ENCODE data around the gene TAF4.

The TAF4 gene

DNA sequence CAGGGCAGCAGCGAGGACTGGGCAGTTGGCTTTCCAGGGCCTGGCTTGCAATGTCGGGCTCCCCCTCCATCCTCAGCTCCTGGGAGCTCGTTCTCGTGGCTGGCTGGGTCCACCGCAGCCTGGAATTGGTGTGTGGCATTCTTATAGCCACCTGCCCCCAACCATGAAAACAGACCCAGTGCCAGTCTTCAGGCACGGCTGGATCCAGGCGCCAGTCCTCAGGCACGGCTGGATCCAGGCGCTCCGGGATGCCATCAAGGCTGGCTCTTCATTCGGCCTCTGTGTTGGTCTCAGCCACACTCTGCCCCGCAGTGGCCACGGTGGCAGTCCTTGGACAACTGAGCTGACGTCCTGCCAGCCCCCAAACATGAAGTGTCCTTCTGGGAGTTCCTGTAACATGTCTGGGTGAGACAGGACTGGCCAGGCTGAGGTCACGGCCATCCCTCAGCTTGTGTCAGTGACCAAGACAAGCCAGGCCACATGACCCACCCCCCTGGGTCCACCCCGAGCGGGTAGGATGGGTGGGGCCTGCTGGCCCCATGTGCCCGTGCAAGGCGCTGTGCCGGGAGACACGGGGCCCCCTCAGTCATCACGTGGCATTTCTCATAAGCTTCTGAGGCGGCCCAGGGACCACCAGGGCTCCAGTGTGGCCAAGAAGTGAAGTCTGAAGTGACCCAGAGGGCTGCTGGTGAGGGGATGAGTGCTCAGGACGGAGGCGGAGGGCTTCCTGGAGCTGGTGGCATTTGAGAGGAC is 99.0 kb downstream of the TAF4 start:
- no peak for DNase-seq

DNA sequence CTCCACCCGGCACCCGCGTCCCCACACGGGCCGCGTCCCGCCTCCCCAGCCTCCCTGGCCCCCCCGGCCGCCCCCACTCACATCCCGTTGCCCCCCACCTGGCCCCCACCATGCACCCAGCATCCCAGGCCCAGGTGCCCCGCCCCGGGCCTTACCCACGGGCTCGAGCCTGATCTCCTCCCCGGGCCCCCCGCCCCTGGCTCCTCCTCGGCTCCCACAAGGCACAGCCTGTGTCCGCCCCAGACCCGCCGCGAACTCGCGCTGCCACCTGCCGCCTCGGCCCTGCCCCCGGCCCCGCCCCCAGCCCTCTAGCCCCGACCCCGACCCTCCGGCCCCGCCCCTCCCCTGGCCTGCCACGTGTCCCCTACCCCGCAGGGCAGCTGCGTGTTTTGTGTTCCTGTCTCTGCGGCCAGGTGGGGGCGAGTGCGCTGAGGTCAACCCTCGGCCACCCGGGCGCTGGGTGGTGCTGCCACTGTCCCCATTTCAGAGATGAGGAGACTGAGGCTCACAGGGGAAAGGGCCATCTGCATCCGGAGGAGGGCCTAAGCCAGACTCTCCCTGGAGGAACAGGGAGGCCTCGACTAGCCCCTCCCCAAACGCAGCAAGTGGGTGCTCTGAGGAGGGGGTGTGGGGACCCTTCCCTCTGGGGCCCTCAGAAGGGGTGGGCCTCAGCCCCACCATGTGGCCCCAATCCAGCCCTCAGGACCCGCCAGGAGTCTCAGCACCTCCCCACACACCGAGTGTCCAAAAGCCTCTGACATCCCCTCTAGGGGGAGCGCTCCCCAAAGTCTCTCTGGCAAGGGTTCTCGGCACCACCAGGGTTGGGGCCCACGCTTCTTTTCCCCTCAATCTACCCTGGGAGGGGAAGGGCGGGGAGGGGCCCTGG is 99.8 kb downstream of the TAF4 start:
- no peak for DNase-seq

DNA sequence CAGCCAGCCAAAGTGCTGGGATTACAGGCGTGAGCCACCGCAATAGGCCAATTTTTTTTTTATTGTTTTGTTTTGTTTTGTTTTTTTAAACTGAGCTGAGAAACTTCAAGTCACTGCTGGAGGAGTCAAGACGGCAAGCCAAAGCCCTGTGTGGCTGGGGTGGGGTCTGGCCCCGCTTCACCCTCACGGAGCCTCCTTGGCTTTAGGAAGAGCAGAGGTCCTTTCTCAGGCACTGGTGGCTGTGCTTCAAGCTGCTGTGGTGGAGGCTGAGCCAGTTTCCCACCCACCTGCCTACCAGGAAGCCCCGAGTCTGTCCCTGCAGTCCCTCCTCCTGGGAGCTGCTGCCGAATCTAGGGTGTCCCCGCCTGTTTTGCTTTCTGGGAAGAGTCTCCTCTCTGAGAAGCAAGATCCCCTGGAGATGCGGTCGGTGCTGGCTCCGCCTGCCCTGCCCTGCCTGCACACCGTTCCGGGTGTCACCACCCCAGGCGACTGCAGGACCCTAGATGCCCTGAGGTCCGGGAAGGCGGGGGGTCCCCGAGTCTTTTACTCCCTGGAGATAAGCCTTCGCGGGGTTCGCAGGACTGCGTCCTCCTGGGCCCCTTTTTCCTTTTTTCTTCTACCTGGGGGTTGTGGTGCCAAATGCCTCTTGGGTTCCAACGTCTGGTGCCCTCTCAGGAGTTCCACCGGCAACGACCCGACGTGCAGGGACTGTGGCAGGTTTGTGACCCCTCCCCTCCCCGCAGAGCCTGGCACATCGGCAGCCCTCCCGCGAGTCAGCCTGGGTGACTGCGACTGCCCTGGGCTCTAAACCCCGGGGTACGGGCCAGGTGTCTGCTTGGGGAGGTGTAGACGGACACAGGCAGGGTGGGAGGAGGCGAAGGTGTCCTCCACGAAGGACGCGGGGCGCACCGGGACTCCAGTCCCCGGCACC is 100.7 kb downstream of the TAF4 start:
- no peak for DNase-seq

DNA sequence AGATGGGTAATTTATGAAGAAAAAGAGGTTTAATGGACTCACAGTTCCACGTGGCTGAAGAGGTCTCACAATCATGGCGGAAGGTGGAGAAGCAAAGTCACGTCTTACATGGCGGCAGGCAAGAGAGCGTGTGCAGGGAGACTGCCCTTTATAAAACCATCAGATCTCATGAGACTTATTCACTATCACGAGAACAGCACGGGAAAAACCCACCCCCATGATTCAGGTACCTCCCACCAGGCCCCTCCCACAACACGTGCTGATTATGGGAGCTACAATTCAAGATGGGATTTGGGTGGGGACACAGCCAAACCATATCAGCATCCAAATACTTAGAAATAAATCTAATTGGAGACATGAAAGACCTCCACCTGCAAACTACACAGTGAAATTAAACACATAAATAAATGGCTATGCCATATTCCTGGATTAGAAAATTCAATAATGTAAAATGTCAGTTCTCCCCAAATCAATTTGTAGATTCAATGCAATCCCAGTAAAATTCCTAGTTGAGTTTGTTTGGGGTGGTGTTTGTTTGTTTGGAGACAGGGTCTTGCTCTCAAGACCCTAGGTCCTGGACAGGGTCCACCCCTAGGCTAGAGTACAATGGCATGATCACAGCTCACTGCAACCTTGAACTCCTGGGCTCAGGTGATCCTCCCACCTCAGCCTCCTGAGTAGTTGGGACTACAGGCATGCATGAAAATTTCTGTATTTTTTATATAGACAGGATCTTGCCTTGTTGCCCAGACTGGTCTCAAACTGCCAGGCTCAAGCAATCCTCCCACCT is 101.6 kb downstream of the TAF4 start:
- no peak for DNase-seq

DNA sequence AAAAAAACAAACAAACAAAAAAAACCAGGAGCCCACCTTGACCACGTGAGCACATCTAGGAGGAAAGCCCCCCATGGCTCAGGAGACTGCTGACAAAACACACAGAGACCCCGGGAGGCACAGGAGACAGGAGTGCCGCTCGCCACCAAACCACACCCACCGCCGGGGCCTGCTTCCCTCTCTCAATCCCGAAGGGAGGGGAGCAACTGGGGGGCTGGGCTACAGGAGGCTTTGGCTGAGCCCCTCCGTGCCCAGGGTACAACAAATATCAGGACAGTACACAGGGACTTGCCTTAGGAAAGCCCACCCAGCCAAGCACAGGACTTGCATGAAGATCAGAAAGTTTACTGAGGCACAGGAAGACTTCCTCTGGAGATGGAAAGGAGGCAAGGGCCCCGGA is 102.5 kb downstream of the TAF4 start:
- no peak for DNase-seq

DNA sequence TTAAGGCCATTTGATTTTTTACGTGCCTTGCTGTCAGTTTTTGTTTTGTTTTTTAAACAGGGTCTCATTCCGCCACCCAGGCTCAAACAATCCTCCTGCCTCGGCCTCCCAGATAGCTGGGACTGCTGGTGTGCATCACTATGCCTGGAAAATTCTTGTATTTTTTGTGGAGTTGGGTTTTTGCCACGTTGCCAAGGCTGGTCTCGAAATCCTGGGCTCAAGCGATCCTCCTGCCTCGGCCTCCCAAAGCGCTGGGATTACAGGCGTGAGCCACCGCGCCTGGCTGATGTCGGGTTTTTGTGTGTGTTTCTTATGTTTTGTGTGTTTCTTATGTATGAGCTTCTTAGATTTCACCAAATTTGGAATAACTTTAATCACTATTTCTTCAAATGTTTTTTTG is 104.8 kb downstream of the TAF4 start:
- no peak for DNase-seq

DNA sequence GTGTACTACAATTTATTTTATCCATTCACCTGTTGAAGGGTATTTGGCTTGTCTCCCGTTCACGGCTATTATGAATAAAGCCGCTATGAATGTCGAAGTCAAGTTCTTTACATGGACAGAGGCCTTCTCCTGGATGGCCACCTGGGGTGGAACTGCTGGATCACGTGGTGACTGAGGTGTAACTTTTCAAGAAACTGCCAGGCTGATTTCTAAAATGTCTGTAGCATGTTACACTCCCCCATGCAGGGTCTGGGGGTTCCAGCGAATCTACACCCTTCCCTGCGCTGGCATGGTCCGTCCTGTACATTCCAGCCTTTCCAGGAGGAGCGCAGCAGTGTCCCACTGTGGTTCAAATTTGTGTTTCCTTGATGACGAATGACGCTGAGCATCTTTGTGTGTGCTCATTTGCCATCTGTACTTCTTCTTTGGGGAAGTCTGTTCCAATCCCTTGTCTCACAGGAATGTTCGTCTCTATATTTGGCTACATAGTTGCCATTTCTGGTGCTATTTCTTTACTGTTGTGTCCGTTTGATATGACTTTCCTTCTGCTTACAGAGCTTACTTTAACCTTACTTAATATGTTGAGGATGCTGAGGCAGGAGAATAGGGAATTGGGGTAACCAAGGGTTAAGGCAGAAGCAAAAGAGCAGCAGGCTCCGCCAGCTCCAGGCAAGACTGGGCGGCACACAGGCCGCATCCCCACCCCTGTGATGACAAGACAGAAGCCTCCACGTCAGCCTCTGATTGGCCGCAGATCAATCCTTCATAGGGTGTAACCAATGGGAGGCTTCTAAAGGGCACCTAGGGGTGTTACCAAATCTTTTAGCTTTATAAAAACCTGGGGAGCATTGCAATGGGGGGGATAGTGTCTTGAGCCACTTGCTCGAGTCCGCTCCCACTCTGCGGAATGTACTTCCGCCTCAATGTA is 106.6 kb downstream of the TAF4 start:
- DNase-seq, result no peak

DNA sequence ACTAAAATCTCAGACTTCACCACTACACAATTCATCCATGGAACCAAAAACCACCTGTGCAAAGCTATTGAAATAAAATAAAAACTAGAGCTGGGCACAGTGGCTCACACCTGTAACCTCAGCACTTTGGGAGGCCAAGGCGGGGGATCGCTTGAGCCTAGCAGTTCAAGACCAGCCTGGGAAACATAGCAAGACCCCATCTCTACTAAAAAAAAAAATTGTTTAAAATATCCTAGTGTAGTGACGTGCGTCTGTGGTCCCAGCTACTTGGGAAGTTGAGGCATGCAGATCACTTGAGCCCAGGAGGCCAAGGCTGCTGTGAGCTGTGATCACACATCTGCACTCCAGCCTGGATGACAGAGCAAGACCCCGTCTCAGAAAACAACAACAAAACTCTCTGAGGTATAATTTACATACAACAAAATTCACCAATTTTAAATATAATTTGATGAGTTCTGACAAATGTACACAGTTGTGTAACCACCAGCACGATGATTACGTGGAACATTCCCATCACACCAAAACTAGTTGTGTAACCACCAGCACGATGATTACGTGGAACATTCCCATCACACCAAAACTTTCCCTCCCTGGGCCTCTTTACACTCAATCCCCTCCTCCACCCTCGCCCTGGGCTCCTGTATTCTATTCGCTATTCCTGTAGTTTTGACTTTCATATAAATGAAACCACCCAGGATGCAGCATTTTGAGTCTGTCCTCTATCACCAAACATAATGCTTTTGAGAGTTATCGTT is 107.5 kb downstream of the TAF4 start:
- no peak for DNase-seq

DNA sequence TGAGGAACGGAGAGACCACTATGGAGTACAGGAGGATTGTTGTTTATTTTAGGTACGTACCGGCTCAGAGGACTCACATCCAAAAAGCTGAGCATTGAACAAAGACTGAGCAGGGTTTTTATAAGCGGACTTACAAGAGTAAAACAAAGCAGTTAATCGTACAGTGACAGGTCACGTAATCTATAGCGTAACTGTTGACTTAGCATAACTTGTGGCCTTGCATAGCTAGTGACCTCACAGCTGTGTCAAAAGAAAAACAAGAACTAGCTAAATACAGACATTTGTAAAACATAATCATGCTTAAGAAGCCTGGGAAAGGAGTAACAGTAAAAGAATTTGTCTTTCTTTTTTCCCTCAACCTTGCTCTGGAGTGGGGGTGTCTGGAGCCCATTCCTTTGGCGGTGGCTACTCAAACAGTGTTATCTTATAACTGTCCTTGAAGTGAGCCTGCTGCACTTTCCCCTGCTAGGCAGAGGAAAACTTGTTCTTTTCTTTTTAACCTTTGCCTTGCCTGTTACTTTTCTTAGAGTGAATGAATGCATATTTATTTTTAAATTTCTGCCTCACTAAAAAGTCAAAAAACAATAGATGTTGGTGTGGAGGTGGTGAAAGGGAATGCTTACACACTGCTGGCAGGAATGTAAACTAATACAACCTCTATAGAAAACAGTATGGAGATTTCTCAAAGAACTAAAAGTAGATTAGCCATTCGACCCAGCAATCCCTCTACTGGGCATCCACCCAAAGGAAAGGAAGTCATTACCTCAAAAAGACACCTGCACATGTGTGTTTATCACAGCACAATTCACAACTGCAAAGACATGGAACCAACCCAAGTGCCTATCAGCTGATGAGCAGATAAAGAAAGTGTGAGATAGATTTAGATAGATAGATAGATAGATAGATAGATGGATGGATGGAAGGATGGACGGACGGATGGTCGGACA is 109.0 kb downstream of the TAF4 start:
- no peak for DNase-seq

DNA sequence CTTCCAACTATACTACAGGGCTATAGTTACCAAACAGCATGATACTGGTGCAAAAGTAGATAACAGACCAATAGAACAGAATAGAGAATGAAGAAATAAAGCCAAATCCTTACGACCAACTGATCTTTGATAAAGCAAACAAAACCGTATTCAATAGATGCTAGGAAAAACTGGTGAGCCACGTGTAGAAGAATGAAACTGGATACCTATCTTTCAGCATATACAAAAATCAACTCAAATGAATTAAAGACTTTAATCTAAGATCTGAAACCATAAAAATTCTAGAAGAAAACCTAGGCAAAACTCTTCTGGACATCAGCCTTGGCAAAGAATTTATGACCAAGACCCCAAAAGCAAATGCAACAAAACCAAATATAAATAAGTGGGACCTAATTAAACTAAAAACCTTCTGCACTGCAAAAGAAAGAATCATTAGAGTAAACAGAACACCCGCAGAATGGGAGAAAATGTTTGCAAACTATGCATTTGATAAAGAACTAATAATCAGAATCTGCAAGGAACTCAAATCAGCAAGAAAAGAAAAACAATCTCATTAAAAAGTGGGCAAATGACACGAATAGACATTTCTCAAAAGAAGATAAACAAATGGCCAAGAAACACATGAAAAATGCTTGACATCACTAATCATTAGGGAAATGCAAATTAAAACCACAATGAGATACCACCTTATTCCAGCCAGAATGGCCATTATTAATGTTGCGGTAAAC is 109.8 kb downstream of the TAF4 start:
- DNase-seq, result no peak

DNA sequence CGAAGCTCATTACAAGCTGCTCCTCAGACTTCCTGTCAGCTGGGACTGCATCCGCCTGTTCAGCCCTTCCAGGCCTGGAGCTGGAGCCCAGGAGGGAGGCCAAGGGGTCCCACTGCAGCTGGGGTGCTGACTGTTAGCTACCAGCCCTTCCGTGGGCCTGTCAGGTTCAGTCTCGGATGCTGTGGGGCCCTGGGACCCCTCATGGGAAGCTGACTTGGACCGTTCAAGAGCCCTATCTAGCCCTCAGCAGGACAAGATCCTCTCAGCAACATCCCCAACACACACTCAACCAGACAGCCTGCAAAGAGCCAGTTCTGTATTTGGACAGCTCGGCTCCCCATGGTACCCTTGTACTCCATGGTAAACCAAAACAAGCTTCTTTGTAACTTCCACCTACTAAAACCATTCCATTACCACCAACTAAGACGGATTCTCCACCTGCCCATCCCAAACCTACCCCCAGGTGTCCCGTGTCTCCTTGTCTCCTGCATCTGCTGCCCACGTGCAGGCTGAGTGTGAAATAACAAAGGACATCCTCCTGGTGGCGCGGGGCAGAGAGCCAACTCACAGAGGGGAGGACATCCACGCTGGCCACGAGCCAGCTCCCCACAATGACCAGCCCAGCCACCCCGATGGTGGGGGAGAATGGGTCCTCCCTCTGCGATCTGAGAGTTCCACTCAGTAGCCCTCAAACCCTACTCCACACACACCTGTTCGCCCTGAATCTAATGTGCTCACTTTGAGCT is 111.2 kb downstream of the TAF4 start:
- no peak for DNase-seq

DNA sequence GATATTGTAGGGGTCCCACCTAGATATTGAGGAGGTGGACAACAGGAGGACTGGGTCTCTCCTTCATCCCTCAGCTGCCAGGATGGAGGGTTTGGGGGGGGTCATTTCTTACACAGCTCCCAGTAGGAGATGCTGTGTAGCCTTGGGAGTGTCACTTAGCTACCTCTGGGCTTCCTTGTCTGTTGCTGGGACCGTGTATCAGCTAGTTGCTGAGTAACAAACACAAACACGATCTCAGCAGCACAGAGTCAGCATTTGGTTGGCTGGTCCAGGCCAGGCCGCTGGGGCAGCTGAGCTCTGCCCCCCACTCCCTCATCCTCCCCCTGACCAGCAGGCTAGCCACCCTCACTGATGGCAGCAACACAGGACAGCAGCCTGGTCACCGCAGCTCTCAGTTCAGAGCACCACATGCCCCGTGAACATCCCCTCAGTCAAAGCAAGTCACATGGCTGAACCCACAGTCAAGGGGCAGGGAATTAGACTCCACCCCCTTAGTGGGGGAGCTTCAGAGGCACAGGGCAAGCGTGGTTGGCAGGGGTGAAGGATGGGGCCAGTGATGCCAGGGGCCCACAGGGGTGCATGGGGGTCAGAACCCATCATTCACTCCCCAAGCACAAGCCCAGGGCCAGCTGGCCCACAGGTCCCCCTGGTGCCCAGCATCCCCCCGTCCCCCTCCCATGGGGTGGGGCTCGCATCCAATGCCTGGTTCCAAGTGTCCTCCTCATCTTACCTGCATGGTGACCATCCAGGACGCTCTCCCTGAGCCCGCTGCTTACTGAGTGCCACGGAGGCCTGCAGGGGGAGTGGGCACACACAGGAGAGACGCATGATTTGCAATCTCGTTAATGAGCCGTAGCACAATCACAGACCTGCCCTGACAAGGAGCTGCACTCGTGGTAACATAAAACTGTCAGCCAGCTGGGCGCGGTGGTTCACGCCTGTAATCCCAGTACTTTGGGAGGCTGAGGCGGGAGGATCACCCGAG is 112.4 kb downstream of the TAF4 start:
- no peak for DNase-seq

DNA sequence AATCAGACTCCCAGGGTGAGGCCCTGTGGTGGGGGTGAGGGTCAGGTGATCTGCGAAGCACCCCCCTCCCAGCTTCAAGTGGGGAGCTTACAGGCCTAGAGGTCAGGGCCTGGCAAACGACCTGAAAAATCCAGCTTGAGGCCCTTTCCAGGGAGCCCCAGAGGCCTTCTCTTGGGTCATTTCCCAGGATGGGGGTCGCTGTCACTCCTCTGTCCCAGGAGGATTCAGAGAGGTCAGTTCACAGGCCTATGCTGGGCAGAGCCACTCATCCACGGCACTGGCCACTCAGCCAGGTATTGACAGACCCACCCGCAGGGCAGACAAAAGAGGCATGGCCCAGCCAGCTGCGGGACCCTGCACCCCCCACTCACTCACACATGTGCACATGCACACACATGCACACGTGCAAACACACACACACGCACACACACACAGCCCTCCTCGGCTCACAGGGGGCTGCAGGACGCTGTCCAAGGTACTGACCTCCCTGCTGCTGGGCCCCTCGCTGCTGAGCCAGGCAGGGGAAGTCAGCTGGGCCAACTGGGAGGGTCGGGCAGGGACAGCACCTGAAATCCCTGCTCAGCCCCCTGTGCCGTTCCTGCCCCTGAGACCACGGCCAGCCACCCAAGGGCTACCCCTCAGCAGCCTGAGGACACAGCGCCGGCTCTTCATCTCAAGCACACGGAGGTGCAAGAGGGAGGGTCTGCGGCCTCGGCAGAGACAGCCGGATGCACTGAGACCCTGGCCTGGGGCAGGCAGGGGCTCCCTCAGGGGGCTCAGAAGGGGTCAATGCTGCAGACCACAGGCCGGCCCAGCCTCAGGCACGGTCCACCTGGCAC is 113.8 kb downstream of the TAF4 start:
- DNase-seq, result no peak

DNA sequence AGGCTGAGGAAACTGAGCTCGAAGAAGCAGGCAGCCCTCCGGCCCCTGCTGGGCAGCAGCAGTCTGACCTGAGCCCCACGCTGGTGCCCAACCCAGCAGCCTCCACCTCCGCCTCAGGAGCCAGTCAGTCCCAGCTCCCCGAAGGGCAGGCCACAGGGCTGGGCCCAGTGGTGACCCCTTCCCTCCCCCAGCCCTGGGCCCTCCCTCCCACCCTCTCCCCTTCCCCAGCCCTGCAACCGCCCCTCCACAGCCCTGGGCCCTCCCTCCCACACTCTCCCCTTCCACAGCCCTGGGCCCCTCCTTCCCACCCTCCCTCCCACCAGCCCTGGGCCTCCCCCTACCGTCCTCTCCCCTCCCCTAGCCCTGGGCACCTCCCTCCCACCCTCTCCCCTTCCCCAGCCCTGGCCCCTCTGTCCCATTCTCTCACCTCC is 115.0 kb downstream of the TAF4 start:
- DNase-seq, result no peak
